K562 (cell line): Measurements from ENCODE around the gene SNU13. TPM values are rescaled to one million over a fixed set of nuclear protein-coding genes. Genes with fewer than 3 reads are reported as not detected.

Source experiments
- ATAC-seq: fragments of 200-7000 bp; cut with Tn5 transposase; 3 replicates; pipeline ENCODE4 v1.9.1; 2020; ENCODE audit warnings: moderate library complexity
- BruUV-seq: library from RNA; stranded (reverse); fragments of 400-500 nt; replicated peaks from 2 replicates; lab custom pipeline; 2021; lab: Mats Ljungman, UMichigan
- CTCF ChIA-PET: fragments of 300-600 bp; formaldehyde crosslinking; extraction: SDS; loops from one replicate; lab custom pipeline; 2021; ENCODE audit warnings: low intra/inter-chr PET ratio; lab: Yijun Ruan, JAX
- POLR2A ChIA-PET: fragments of 300-600, 350-650 bp; sonication (Branson Sonifier 250); formaldehyde crosslinking; extraction: SDS; loops from one replicate; lab custom pipeline; 2021; ENCODE audit warnings: antibody characterized with exemption, inconsistent platforms; lab: Yijun Ruan, JAX
- DNase-seq, 4 experiments: peaks; one replicate each; pipeline versions ENCODE4 v3.0.0 to v3.0.0-alpha.2; 2011 to 2018; ENCODE audit warnings: low spot score in 3 of 4, mixed read lengths in 3 of 4; ENCODE audit errors: extremely low read depth in 1 of 4
- FAIRE-seq: peaks from 2 replicates; lab custom pipeline; 2011; peaks lifted over from hg19 to GRCh38; lab: Jason Lieb, UNC
- H2AFZ ChIP-seq: 2 replicates; pipeline ENCODE4 v1.6.0; 2011; ENCODE audit warnings: low read depth, low read length, control low read depth, inconsistent platforms
- H3K27ac ChIP-seq: fragments of 200-600 bp; 3 replicates; pipeline ENCODE4 v1.8.0; 2011; ENCODE audit warnings: low read depth, mild to moderate bottlenecking, control low read depth, inconsistent platforms, low read length, moderate library complexity, mixed read lengths; ENCODE audit errors: extremely low read depth
- H3K27me3 ChIP-seq, 2 experiments: fragments of 300-600 bp in 1 of 2; 2 replicates in 1 of 2; 3 replicates in 1 of 2; pipeline versions ENCODE4 v1.6.0 to v1.8.0; 2011; ENCODE audit warnings: inconsistent platforms in 2 of 2, low read length in 2 of 2, mild to moderate bottlenecking in 1 of 2, mixed read lengths in 1 of 2, moderate library complexity in 1 of 2; ENCODE audit not compliant: control insufficient read depth in 2 of 2, insufficient read depth in 2 of 2
- H3K36me3 ChIP-seq: fragments of 300-600 bp; 3 replicates; pipeline ENCODE4 v1.8.0; 2011; ENCODE audit warnings: mild to moderate bottlenecking, low read length, inconsistent platforms; ENCODE audit not compliant: control insufficient read depth, insufficient read depth
- H3K4me1 ChIP-seq, 2 experiments: fragments of 200-600 bp in 1 of 2; replicated peaks in 1 of 2; 2 replicates in 1 of 2; 3 replicates in 1 of 2; pipeline versions ENCODE4 v1.5.1 to v1.8.0; 2011; ENCODE audit warnings: inconsistent platforms in 2 of 2, low read length in 2 of 2, mild to moderate bottlenecking in 1 of 2, mixed read lengths in 1 of 2, moderate library complexity in 1 of 2; ENCODE audit not compliant: control insufficient read depth in 2 of 2, insufficient read depth in 2 of 2
- H3K4me2 ChIP-seq: 2 replicates; pipeline ENCODE4 v1.6.1; 2011; ENCODE audit warnings: low read length, control low read depth, inconsistent platforms, mixed read lengths; ENCODE audit not compliant: insufficient read depth
- H3K4me3 ChIP-seq: fragments of 200-600 bp; sonication (generic), shearing (Covaris generic); 2 replicates; pipeline ENCODE4 v1.5.1; 2016; ENCODE audit warnings: control low read depth, inconsistent platforms
- H3K79me2 ChIP-seq: fragments of 200-600 bp; 3 replicates; pipeline ENCODE4 v1.8.0; 2011; ENCODE audit warnings: low read length, inconsistent platforms; ENCODE audit not compliant: control insufficient read depth, insufficient read depth
- H3K9ac ChIP-seq, 2 experiments: 2 replicates each; pipeline versions ENCODE4 v1.6.0 to v1.6.1; 2011; ENCODE audit warnings: low read depth in 2 of 2, low read length in 2 of 2, control low read depth in 1 of 2, inconsistent platforms in 1 of 2, mild to moderate bottlenecking in 1 of 2, mixed read lengths in 1 of 2; ENCODE audit not compliant: insufficient read depth in 1 of 2
- H3K9me1 ChIP-seq: one replicate; pipeline ENCODE4 v1.6.0; 2011; ENCODE audit warnings: inconsistent platforms, mild to moderate bottlenecking, low read length, moderate library complexity; ENCODE audit not compliant: control insufficient read depth, insufficient read depth
- H3K9me3 ChIP-seq: replicated peaks from 2 replicates; pipeline ENCODE4 v1.5.1; 2011; ENCODE audit warnings: low read depth, low read length, inconsistent platforms; ENCODE audit not compliant: control insufficient read depth, insufficient read depth
- H4K20me1 ChIP-seq: replicated peaks from 2 replicates; pipeline ENCODE4 v1.6.1; 2011; ENCODE audit warnings: low read length, inconsistent platforms, mixed read lengths; ENCODE audit not compliant: control insufficient read depth, insufficient read depth
- ARID1B ChIP-seq: fragments of 450-650 bp; IDR thresholded peaks from 2 replicates; pipeline ENCODE4 v1.6.1; 2016; ENCODE audit warnings: antibody characterized with exemption, mild to moderate bottlenecking, inconsistent platforms
- ATF3 ChIP-seq, 2 experiments: fragments of 450-650 bp in 1 of 2; sonication (generic) in 1 of 2; formaldehyde crosslinking in 1 of 2; IDR thresholded peaks in 1 of 2; conservative IDR thresholded peaks in 1 of 2; 2 replicates each; pipeline versions ENCODE4 v1.6.1 to v1.8.1; 2016 to 2023; ENCODE audit warnings: mild to moderate bottlenecking in 2 of 2, moderate library complexity in 2 of 2, inconsistent platforms in 1 of 2, missing genetic modification reagents in 1 of 2
- CBFA2T3 ChIP-seq: fragments of 450-650 bp; IDR thresholded peaks from 2 replicates; pipeline ENCODE4 v1.6.1; 2017
- FOSL1 ChIP-seq: fragments of 200-800 bp; sonication (Bioruptor generic); conservative IDR thresholded peaks from 2 replicates; pipeline ENCODE4 v1.6.1; 2016; ENCODE audit warnings: missing genetic modification characterization, missing compliant biosample characterization
- GATA2 ChIP-seq: sonication (generic); formaldehyde crosslinking; IDR thresholded peaks from 2 replicates; pipeline ENCODE4 v1.4.0; 2020; ENCODE audit warnings: mild to moderate bottlenecking, missing genetic modification reagents
- JUND ChIP-seq, 2 experiments: IDR thresholded peaks; 2 replicates in 1 of 2; 3 replicates in 1 of 2; pipeline ENCODE4 v1.6.1; 2011; ENCODE audit warnings: borderline replicate concordance in 2 of 2, low read depth in 2 of 2, low read length in 2 of 2, improper control_type of control experiment in 1 of 2, missing biosample characterization in 1 of 2, missing genetic modification characterization in 1 of 2, missing genetic modification reagents in 1 of 2
- MECOM ChIP-seq: fragments of 250-450 bp; sonication (Bioruptor Pico); IDR thresholded peaks from 2 replicates; pipeline ENCODE4 v1.8.0; 2022; ENCODE audit warnings: inconsistent platforms
- MEIS2 ChIP-seq: fragments of 450-650 bp; IDR thresholded peaks from 2 replicates; pipeline ENCODE4 v1.6.1; 2014; ENCODE audit warnings: mild to moderate bottlenecking; ENCODE audit not compliant: partially characterized antibody
- NEUROD1 ChIP-seq: fragments of 150-350 bp; IDR thresholded peaks from 2 replicates; pipeline ENCODE4 v1.6.1; 2014; ENCODE audit warnings: borderline replicate concordance, low read length, low read depth; ENCODE audit not compliant: partially characterized antibody
- NFIC ChIP-seq: fragments of 450-650 bp; IDR thresholded peaks from 2 replicates; pipeline ENCODE4 v1.6.1; 2017; ENCODE audit warnings: mild to moderate bottlenecking, inconsistent platforms
- POLR2A ChIP-seq: fragments of 450-650 bp; conservative IDR thresholded peaks from 2 replicates; pipeline ENCODE4 v1.6.1; 2016
- RBM22 ChIP-seq: fragments of 200-400 bp; formaldehyde crosslinking; IDR thresholded peaks from 2 replicates; pipeline ENCODE4 v1.6.1; 2018; ENCODE audit warnings: low read length, low read depth; ENCODE audit not compliant: poor library complexity, severe bottlenecking
- TRIM28 ChIP-seq: fragments of 450-650 bp; IDR thresholded peaks from 2 replicates; pipeline ENCODE4 v1.6.1; 2017
- ZNF347 ChIP-seq: fragments of 450-650 bp; formaldehyde crosslinking; IDR thresholded peaks from 2 replicates; pipeline ENCODE4 v1.4.0; 2020; ENCODE audit warnings: low read depth, mild to moderate bottlenecking, moderate library complexity
- WGBS: fragments of 100-300 bp; shearing (Covaris generic); methylation state at CpG from one replicate; pipeline ENCODE4 v1.1.6; 2016; ENCODE audit warnings: low coverage, mixed read lengths; ENCODE audit not compliant: insufficient coverage; ENCODE audit errors: missing lambda C conversion rate; 5-methylcytosine and 5-hydroxymethylcytosine counted together
- in situ Hi-C: fragments of 300-500 bp; cut with MboI; formaldehyde crosslinking; loops from 4 replicates; pipeline ENCODE4 v1.15.0; 2018; ENCODE audit warnings: inconsistent platforms, mixed read lengths
- intact Hi-C: fragments of 100-400 bp; cut with micrococcal nuclease; formaldehyde crosslinking; loops from 2 replicates; pipeline ENCODE4 v1.14.2; 2022
- polyA plus RNA-seq, 8 experiments: library from polyadenylated mRNA; depleted of rRNA in 4 of 8; stranded (reverse) in 5 of 8; unstranded in 3 of 8; fragments of >200 nt; fragmentation: Nextera tagmentation in 2 of 8; fragmentation: Illumina TruSeq in 1 of 8; extraction: Ambion mirVana in 2 of 8; extraction: Trizol in 1 of 8; gene quantifications; 2 replicates each; pipeline versions ENCODE4 v1.2.1 to v1.2.3, GENCODE V29; 2011 to 2014; ENCODE audit warnings: inconsistent platforms in 1 of 8, missing spikeins in 1 of 8
- total RNA-seq, 7 experiments: library from RNA; depleted of rRNA in 6 of 7; stranded (reverse); fragments of >200 nt in 6 of 7; fragmentation: Illumina TruSeq in 2 of 7; extraction: Trizol in 2 of 7; gene quantifications; 2 replicates each; pipeline versions ENCODE4 v1.2.1 to v1.2.3, GENCODE V29; 2011 to 2021; ENCODE audit warnings: low replicate concordance in 1 of 7
- TF ChIP-seq, protein P1 (sequence below): fragments of 450-650 bp; IDR thresholded peaks from 2 replicates; pipeline ENCODE4 v1.6.1; 2016

SNU13 gene
- total and polyA plus RNA-seq, 9 of the 15 experiments (the other 6 are each of a cell fraction or from before 2014, with no cell fraction given) = 185 to 981 (median 283) TPM

GRCh38 chr22:41722496-41722895 is 33.8 kb upstream of the SNU13 start:
- CTCF ChIA-PET = no interaction called here
- no peaks in the 10 kb centered on the region for H3K9me1 ChIP-seq

GRCh38 chr22:41713004-41713403 is 24.3 kb upstream of the SNU13 start:
- Histone ChIP-seq H3K36me3 (no peaks in the 10 kb centered on the region), H3K4me3 (no peak overlapping the region), H3K27ac (no peak overlapping the region), H3K9me1 (no peaks in the 10 kb centered on the region), H3K9ac (no peak overlapping the region), H3K27me3 (no peaks in the 10 kb centered on the region; a peak in 2 of 5 replicates), H3K4me1 (no peaks in the 10 kb centered on the region; a peak in 1 of 5 replicates), H3K79me2 (no peaks in the 10 kb centered on the region), H3K9me3 (no peaks in the 10 kb centered on the region), H4K20me1 (no peaks in the 10 kb centered on the region), H3K4me2 (no peak overlapping the region), H2AFZ (no peak overlapping the region)
- intact Hi-C loops = no loop called here
- 14% methylated on average over 9 of the region's 9 CpGs for WGBS
- no peak for FAIRE-seq
- CTCF ChIA-PET = no interaction called here
- POLR2A ChIA-PET = interaction anchor here (1.5 kb wide), 1 partner anchor 11 kb away, joined by 7 read pairs; no protein-coding TSS in a partner anchor
- no TSS peak for BruUV-seq
- peak in 1 of 4 experiments; percentile 11 for DNase-seq
- in situ Hi-C loops = no loop called here
- ATAC-seq = no peak
- TF ChIP-seq RBM22 = no peak
- TF ChIP-seq JUND (IDR thresholded peaks at IDR 0.05; ENCODE audit: borderline replicate concordance, low read depth, low read length) = peak; percentile 64; the same call in 1 of the 2 replicates
- TF ChIP-seq JUND (tag; IDR thresholded peaks at IDR 0.05; ENCODE audit: borderline replicate concordance, low read depth, low read length) = peak; percentile 41; the same call in 1 of the 3 replicates
- no peak for TF ChIP-seq MECOM (CRISPR knock-in tag)
- TF ChIP-seq ARID1B = 0 out of 2 replicates have a peak, but pooled peaks have one; percentile 13
- TF ChIP-seq NEUROD1 = no peak
- TF ChIP-seq POLR2A = no peak
- peak; percentile 51 for TF ChIP-seq ATF3 (IDR thresholded peaks at IDR 0.05)
- TF ChIP-seq ATF3 (CRISPR knock-in tag; conservative IDR thresholded peaks at IDR 0.05) = no peak
- TF ChIP-seq, protein P1, sequence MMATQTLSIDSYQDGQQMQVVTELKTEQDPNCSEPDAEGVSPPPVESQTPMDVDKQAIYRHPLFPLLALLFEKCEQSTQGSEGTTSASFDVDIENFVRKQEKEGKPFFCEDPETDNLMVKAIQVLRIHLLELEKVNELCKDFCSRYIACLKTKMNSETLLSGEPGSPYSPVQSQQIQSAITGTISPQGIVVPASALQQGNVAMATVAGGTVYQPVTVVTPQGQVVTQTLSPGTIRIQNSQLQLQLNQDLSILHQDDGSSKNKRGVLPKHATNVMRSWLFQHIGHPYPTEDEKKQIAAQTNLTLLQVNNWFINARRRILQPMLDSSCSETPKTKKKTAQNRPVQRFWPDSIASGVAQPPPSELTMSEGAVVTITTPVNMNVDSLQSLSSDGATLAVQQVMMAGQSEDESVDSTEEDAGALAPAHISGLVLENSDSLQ = peak; percentile 73
- peak; percentile 36 for TF ChIP-seq CBFA2T3
- no peak for TF ChIP-seq TRIM28
- no peak for TF ChIP-seq GATA2 (CRISPR knock-in tag)
- TF ChIP-seq ZNF347 (CRISPR knock-in tag) = no peak
- peak; percentile 72 for TF ChIP-seq MEIS2
- TF ChIP-seq FOSL1 (tag) = peak; percentile 62

More at GRCh38 chr22:41722496-41722895, 33.8 kb upstream of the SNU13 start:
- Histone ChIP-seq H3K27me3 (no peaks in the 10 kb centered on the region), H4K20me1 (no peaks in the 10 kb centered on the region), H3K4me1 (peaks cover 5 to 7% of the 10 kb centered on the region in 2 experiments; a peak in 3 of 5 replicates), H3K4me2 (no peak overlapping the region), H2AFZ (no peak overlapping the region), H3K79me2 (no peaks in the 10 kb centered on the region), H3K9ac (no peak overlapping the region), H3K27ac (no peak overlapping the region), H3K36me3 (no peaks in the 10 kb centered on the region), H3K4me3 (no peak overlapping the region), H3K9me3 (no peaks in the 10 kb centered on the region)
- no peak for DNase-seq
- 6% methylated on average over 1 of the region's 1 CpG for WGBS
- intact Hi-C loops (no loop called here), in situ Hi-C loops (no loop called here)
- POLR2A ChIA-PET = interaction anchor here (0.6 kb wide), 1 partner anchor 621 kb away, joined by 3 read pairs; no protein-coding TSS in a partner anchor
- ATAC-seq = no peak
- BruUV-seq = no TSS peak
- TF ChIP-seq NFIC (peak; percentile 80), MEIS2 (no peak)
- FAIRE-seq = no peak
